Smooth muscle cell (in vitro differentiated cells): ENCODE data around the gene DCK. TPM values are rescaled to one million over a fixed set of nuclear protein-coding genes. Genes with fewer than 3 reads are reported as not detected.

ENCODE experiments used
- DNase-seq: peaks from one replicate; lab custom pipeline; 2025; ENCODE audit not compliant: unreplicated experiment; lab: John Stamatoyannopoulos, UW
- H2AFZ ChIP-seq: fragments of 200-600 bp; sonication (generic); 2 replicates; pipeline ENCODE4 v1.6.0; 2016; ENCODE audit warnings: antibody characterized with exemption, low read depth, mild to moderate bottlenecking
- H3F3A ChIP-seq: fragments of 200-600 bp; sonication (generic); 2 replicates; pipeline ENCODE4 v1.6.0; 2017; ENCODE audit warnings: antibody characterized with exemption, low read depth
- H3K27ac ChIP-seq: fragments of 200-600 bp; sonication (generic); 2 replicates; pipeline ENCODE4 v1.5.1; 2016; ENCODE audit warnings: low read depth, mild to moderate bottlenecking
- H3K27me3 ChIP-seq: fragments of 200-600 bp; sonication (generic); 2 replicates; pipeline ENCODE4 v1.6.1; 2016; ENCODE audit warnings: low read depth, mild to moderate bottlenecking
- H3K36me3 ChIP-seq: fragments of 200-600 bp; sonication (generic); 2 replicates; pipeline ENCODE4 v1.5.1; 2016; ENCODE audit warnings: low read depth
- H3K4me1 ChIP-seq: fragments of 200-600 bp; sonication (generic); 2 replicates; pipeline ENCODE4 v1.5.1; 2016; ENCODE audit warnings: low read depth
- H3K4me2 ChIP-seq: fragments of 200-600 bp; sonication (generic); 2 replicates; pipeline ENCODE4 v1.6.0; 2016; ENCODE audit warnings: mild to moderate bottlenecking
- H3K4me3 ChIP-seq: fragments of 200-600 bp; sonication (generic); 2 replicates; pipeline ENCODE4 v1.5.1; 2016; ENCODE audit warnings: mild to moderate bottlenecking
- H3K79me2 ChIP-seq: fragments of 200-600 bp; sonication (generic); 2 replicates; pipeline ENCODE4 v1.6.0; 2016; ENCODE audit warnings: low read depth, mild to moderate bottlenecking
- H3K9ac ChIP-seq: fragments of 200-600 bp; sonication (generic); 2 replicates; pipeline ENCODE4 v1.6.0; 2016; ENCODE audit warnings: low read depth
- H3K9me3 ChIP-seq: fragments of 200-600 bp; sonication (generic); replicated peaks from 2 replicates; pipeline ENCODE4 v1.5.1; 2016; ENCODE audit warnings: low read depth
- H4K20me1 ChIP-seq: fragments of 200-600 bp; sonication (generic); 2 replicates; pipeline ENCODE4 v1.6.0; 2016; ENCODE audit warnings: low read depth
- WGBS: methylation state at CpG from one replicate; pipeline ENCODE4 v1.1.7; 2016; ENCODE audit warnings: low lambda C conversion rate; 5-methylcytosine and 5-hydroxymethylcytosine counted together
- polyA plus RNA-seq: library from polyadenylated mRNA; unstranded; fragments of >200 nt; fragmentation: Nextera tagmentation; extraction: Ambion mirVana; gene quantifications from 2 replicates; pipeline ENCODE4 v1.2.1, GENCODE V29; 2016
- total RNA-seq: library from RNA; depleted of rRNA; stranded (reverse); fragments of >200 nt; gene quantifications from 2 replicates; pipeline ENCODE4 v1.2.3, GENCODE V29; 2014
- TF ChIP-seq, protein P1 (sequence below): fragments of 200-600 bp; sonication (generic); IDR thresholded peaks from 2 replicates; pipeline ENCODE4 v1.5.1; 2017; ENCODE audit warnings: borderline replicate concordance, mild to moderate bottlenecking, antibody characterized with exemption; ENCODE audit not compliant: insufficient read depth, poor library complexity, severe bottlenecking

DCK gene
- total and polyA plus RNA-seq, 2 experiments from 2014 or later: 18.8 to 28.9 TPM

DNA sequence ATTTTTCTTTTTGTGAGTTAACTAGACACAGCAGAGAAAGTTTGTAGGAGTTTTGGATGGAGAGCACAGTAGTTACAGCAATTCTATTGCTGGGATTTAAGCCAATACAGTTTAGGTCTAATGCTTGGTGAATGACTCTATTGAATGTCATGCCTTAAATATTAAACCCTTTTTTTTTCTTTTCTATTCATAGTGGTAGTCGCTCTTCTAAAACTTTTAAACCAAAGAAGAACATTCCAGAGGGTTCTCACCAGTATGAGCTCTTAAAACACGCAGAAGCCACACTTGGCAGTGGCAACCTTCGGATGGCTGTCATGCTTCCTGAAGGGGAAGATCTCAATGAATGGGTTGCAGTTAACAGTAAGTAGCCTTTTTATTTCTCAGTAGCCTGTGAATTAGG, 34.8 kb upstream of the DCK start:
- no peak overlapping the region for H3K9ac ChIP-seq
- H3K79me2 ChIP-seq: peaks cover 22% of the 10 kb centered on the region
- no peak overlapping the region for H2AFZ ChIP-seq
- H3K4me3 ChIP-seq: no peak overlapping the region
- H3K4me2 ChIP-seq: no peak overlapping the region
- H3K27me3 ChIP-seq: no peaks in the 10 kb centered on the region
- H3K4me1 ChIP-seq: no peaks in the 10 kb centered on the region
- H3K9me3 ChIP-seq: no peaks in the 10 kb centered on the region
- H3K27ac ChIP-seq: no peak overlapping the region
- 93% methylated on average over 3 of the region's 3 CpGs for WGBS
- TF ChIP-seq, protein P1, sequence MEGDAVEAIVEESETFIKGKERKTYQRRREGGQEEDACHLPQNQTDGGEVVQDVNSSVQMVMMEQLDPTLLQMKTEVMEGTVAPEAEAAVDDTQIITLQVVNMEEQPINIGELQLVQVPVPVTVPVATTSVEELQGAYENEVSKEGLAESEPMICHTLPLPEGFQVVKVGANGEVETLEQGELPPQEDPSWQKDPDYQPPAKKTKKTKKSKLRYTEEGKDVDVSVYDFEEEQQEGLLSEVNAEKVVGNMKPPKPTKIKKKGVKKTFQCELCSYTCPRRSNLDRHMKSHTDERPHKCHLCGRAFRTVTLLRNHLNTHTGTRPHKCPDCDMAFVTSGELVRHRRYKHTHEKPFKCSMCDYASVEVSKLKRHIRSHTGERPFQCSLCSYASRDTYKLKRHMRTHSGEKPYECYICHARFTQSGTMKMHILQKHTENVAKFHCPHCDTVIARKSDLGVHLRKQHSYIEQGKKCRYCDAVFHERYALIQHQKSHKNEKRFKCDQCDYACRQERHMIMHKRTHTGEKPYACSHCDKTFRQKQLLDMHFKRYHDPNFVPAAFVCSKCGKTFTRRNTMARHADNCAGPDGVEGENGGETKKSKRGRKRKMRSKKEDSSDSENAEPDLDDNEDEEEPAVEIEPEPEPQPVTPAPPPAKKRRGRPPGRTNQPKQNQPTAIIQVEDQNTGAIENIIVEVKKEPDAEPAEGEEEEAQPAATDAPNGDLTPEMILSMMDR: no peak
- no peak for DNase-seq
- peaks cover 2% of the 10 kb centered on the region for H3K36me3 ChIP-seq
- H3F3A ChIP-seq: no peaks in the 10 kb centered on the region
- peaks cover 45% of the 10 kb centered on the region for H4K20me1 ChIP-seq

DNA sequence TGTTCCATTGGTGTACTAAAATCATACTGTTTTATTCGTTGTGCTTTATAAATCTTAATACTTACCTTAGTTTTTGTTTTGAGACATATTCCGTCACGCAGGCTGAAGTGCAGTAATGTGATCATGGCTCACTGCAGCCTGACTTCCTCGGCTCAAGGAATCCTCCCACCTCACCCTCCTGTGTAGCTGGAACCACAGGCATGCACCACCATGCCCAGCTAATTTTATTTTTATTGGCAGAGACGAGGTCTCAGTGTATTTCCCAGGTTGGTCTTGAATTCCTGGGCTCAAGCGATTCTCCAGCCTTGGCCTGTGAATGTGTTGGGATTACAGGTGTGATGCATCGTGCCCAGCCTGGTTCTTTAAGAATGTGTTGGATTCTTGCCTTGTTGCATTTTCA, 24.4 kb upstream of the DCK start:
- no peaks in the 10 kb centered on the region for H3K27me3 ChIP-seq
- peaks cover 6% of the 10 kb centered on the region for H3K79me2 ChIP-seq
- no peak for DNase-seq
- no peaks in the 10 kb centered on the region for H3K9me3 ChIP-seq
- no peak overlapping the region for H3K9ac ChIP-seq
- H3K4me3 ChIP-seq: no peak overlapping the region
- H2AFZ ChIP-seq: no peak overlapping the region
- 79% methylated on average over 7 of the region's 7 CpGs for WGBS
- H4K20me1 ChIP-seq: no peaks in the 10 kb centered on the region
- H3K4me1 ChIP-seq: no peaks in the 10 kb centered on the region
- no peaks in the 10 kb centered on the region for H3F3A ChIP-seq
- H3K4me2 ChIP-seq: no peak overlapping the region
- no peak overlapping the region for H3K27ac ChIP-seq
- H3K36me3 ChIP-seq: peaks cover 2% of the 10 kb centered on the region
- TF ChIP-seq, protein P1: no peak

DNA sequence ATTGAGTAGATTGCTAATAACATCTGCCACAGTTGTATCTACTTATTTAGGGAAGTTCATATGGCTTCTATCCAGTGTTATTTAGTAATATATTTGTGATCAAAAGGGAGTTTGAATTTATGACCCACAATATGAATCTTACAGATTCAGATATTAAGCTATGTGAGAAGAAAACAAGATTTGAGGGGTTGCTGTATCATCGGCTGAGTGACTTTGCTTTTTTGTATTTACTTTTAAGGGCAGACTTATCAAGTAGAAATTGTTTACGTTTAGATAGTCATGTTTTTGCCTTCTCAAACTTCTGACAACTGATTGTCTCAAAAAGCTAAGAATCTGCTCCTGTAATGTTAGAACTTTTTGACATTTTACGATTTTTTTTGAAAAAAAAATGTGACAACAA, 17.2 kb upstream of the DCK start:
- no peaks in the 10 kb centered on the region for H3K79me2 ChIP-seq
- no peak overlapping the region for H3K4me2 ChIP-seq
- no peak for DNase-seq
- no peak overlapping the region for H3K27ac ChIP-seq
- TF ChIP-seq, protein P1: no peak
- H2AFZ ChIP-seq: no peak overlapping the region
- no peaks in the 10 kb centered on the region for H3K4me1 ChIP-seq
- no peaks in the 10 kb centered on the region for H3K9me3 ChIP-seq
- no peaks in the 10 kb centered on the region for H4K20me1 ChIP-seq
- peaks cover 6% of the 10 kb centered on the region for H3K36me3 ChIP-seq
- no peaks in the 10 kb centered on the region for H3F3A ChIP-seq
- H3K9ac ChIP-seq: no peak overlapping the region
- no peak overlapping the region for H3K4me3 ChIP-seq
- WGBS: 86% methylated on average over 3 of the region's 3 CpGs
- H3K27me3 ChIP-seq: no peaks in the 10 kb centered on the region

DNA sequence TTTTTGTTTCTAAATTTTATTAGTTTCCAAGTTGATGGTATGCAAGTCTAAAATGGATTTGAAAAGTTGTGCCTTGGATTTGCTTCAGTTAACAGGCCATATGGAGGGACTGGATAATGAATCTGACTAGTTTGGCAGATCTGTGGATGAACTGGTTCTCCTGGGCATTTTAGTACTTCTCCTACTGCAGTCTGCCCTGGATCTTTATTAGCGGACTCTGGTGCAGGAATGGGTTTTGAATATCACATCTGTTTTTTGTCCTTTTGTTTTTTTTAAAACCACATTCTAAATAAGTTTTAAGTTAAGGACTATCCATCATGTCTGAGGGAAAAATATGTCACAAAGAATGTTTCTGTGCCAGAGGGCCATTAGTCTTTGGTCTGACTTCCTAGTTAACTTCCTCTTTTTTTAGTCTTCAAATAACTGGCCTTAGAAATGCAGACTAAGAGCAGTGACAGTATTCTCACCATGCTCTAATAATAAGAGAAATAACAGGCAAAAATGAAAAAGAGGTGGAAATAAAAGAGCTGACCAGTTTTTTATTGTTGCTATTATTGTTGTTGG, 13.9 kb upstream of the DCK start:
- DNase-seq: no peak
- no peak overlapping the region for H3K9ac ChIP-seq
- H3K27ac ChIP-seq: no peak overlapping the region
- TF ChIP-seq, protein P1: no peak
- no peaks in the 10 kb centered on the region for H3F3A ChIP-seq
- peaks cover 6% of the 10 kb centered on the region for H3K36me3 ChIP-seq
- no peaks in the 10 kb centered on the region for H3K9me3 ChIP-seq
- H2AFZ ChIP-seq: no peak overlapping the region
- no peaks in the 10 kb centered on the region for H3K79me2 ChIP-seq
- 88% methylated on average over 1 of the region's 1 CpG for WGBS
- no peak overlapping the region for H3K4me2 ChIP-seq
- H3K27me3 ChIP-seq: no peaks in the 10 kb centered on the region
- H3K4me1 ChIP-seq: no peaks in the 10 kb centered on the region
- no peaks in the 10 kb centered on the region for H4K20me1 ChIP-seq
- H3K4me3 ChIP-seq: no peak overlapping the region
